Measurements from ENCODE around the gene MKLN1.
"Not testable (repeated sequence)": the region's sequence is repeated elsewhere in the genome, so short reads cannot be mapped to it uniquely, and the experiment has no call there.

MKLN1 gene

GRCh38 chr7:131312838-131313237, 14.8 kb upstream of the MKLN1 start:
- no peak for DNase-seq (ENCODE audit: low spot score)

- no peak for DNase-seq (ENCODE audit: low spot score)
Measured at GRCh38 chr7:131320603-131321002, 7.1 kb upstream of the MKLN1 start.

GRCh38 chr7:131321656-131322055, 6.0 kb upstream of the MKLN1 start:
- no peak for DNase-seq (ENCODE audit: low spot score)

GRCh38 chr7:131322061-131322460, 5.6 kb upstream of the MKLN1 start:
- DNase-seq (ENCODE audit: low spot score) = no peak

- DNase-seq (ENCODE audit: low spot score) = no peak
Measured at GRCh38 chr7:131322861-131323260, 4.8 kb upstream of the MKLN1 start.

GRCh38 chr7:131325179-131325840, 2.4 kb upstream of the MKLN1 start:
- no peak for DNase-seq (ENCODE audit: low spot score)

GRCh38 chr7:131326576-131326975, 1.1 kb upstream of the MKLN1 start:
- DNase-seq (ENCODE audit: low spot score) = no peak

- DNase-seq (ENCODE audit: low spot score) = no peak
Measured at GRCh38 chr7:131327049-131327625, 539 bp upstream of the MKLN1 start.

- no peak for DNase-seq (ENCODE audit: low spot score)
Measured at GRCh38 chr7:131328377-131329175, 900 bp downstream of the MKLN1 start.

GRCh38 chr7:131329176-131329570, 1.5 kb downstream of the MKLN1 start:
- no peak for DNase-seq (ENCODE audit: low spot score)

- no peak for DNase-seq (ENCODE audit: low spot score)
Measured at GRCh38 chr7:131330299-131330698, 2.6 kb downstream of the MKLN1 start.

- DNase-seq (ENCODE audit: low spot score) = no peak
Measured at GRCh38 chr7:131331806-131332205, 4.1 kb downstream of the MKLN1 start.

- not testable (repeated sequence) for DNase-seq (ENCODE audit: low spot score)
Measured at GRCh38 chr7:131332729-131333128, 5.1 kb downstream of the MKLN1 start.

GRCh38 chr7:131335639-131336381, 8.1 kb downstream of the MKLN1 start:
- DNase-seq (ENCODE audit: low spot score) = no peak

- DNase-seq (ENCODE audit: low spot score) = no peak
Measured at GRCh38 chr7:131336956-131337355, 9.3 kb downstream of the MKLN1 start.

GRCh38 chr7:131338173-131338572, 10.5 kb downstream of the MKLN1 start:
- no peak for DNase-seq (ENCODE audit: low spot score)

GRCh38 chr7:131338691-131339390, 11.2 kb downstream of the MKLN1 start:
- no peak for DNase-seq (ENCODE audit: low spot score)

GRCh38 chr7:131341690-131342089, 14.0 kb downstream of the MKLN1 start:
- DNase-seq (ENCODE audit: low spot score) = no peak

- DNase-seq (ENCODE audit: low spot score) = no peak
Measured at GRCh38 chr7:131342864-131343442, 15.3 kb downstream of the MKLN1 start.

- no peak for DNase-seq (ENCODE audit: low spot score)
Measured at GRCh38 chr7:131346885-131347592, 19.4 kb downstream of the MKLN1 start.

GRCh38 chr7:131352032-131352431, 24.4 kb downstream of the MKLN1 start:
- DNase-seq (ENCODE audit: low spot score) = no peak

Data from CD4-positive, alpha-beta T cell treated with Interleukin-6 at 100 ng/mL for 8 hours (primary cell).